Neuronal stem cell (in vitro differentiated cells): ENCODE measurements around the gene TRIM34.
"Not testable (repeated sequence)": the region's sequence is repeated elsewhere in the genome, so short reads cannot be mapped to it uniquely, and the experiment has no call there.

Experiments used
- DNase-seq: peaks from one replicate; pipeline ENCODE4 v3.0.0-alpha.2; 2013; ENCODE audit warnings: low spot score
- H2AFZ ChIP-seq: one replicate; pipeline ENCODE4 v1.6.1; 2013; ENCODE audit warnings: mild to moderate bottlenecking, low read length, inconsistent platforms
- H2AK5ac ChIP-seq: 2 replicates; pipeline ENCODE4 v1.6.1; 2013; ENCODE audit warnings: low read depth, mild to moderate bottlenecking, inconsistent platforms, low read length, moderate library complexity, mixed read lengths
- H2BK120ac ChIP-seq: 2 replicates; pipeline ENCODE4 v1.6.1; 2013; ENCODE audit warnings: low read depth, mild to moderate bottlenecking, inconsistent platforms, low read length, moderate library complexity, mixed read lengths
- H2BK12ac ChIP-seq: one replicate; pipeline ENCODE4 v1.6.1; 2013; ENCODE audit warnings: low read length, inconsistent platforms
- H2BK15ac ChIP-seq: 2 replicates; pipeline ENCODE4 v1.6.1; 2013; ENCODE audit warnings: mild to moderate bottlenecking, low read length, inconsistent platforms, mixed read lengths
- H2BK5ac ChIP-seq: one replicate; pipeline ENCODE4 v1.6.1; 2013; ENCODE audit warnings: inconsistent platforms, mild to moderate bottlenecking, low read length, moderate library complexity
- H3K14ac ChIP-seq: one replicate; pipeline ENCODE4 v1.6.1; 2013; ENCODE audit warnings: low read length, inconsistent platforms
- H3K18ac ChIP-seq: 2 replicates; pipeline ENCODE4 v1.6.1; 2013; ENCODE audit warnings: low read length, inconsistent platforms
- H3K23ac ChIP-seq: 2 replicates; pipeline ENCODE4 v1.6.1; 2013; ENCODE audit warnings: low read depth, mild to moderate bottlenecking, mixed read lengths, low read length, inconsistent platforms; ENCODE audit not compliant: poor library complexity
- H3K27ac ChIP-seq: replicated peaks from 3 replicates; pipeline ENCODE4 v1.5.1; 2013; ENCODE audit warnings: low read length, inconsistent platforms
- H3K27me3 ChIP-seq, 3 experiments: 2 replicates each; pipeline ENCODE4 v1.6.1; 2013; ENCODE audit warnings: low read length in 3 of 3, mild to moderate bottlenecking in 2 of 3, inconsistent platforms in 1 of 3, low read depth in 1 of 3, mixed read lengths in 1 of 3, moderate library complexity in 1 of 3; ENCODE audit not compliant: control insufficient read depth in 3 of 3, insufficient read depth in 3 of 3
- H3K36me3 ChIP-seq, 2 donors: replicated peaks in 1 of 2; 2 replicates each; pipeline ENCODE4 v1.6.1; 2013; ENCODE audit warnings: low read length in 2 of 2; ENCODE audit not compliant: control insufficient read depth in 2 of 2, insufficient read depth in 2 of 2
- H3K4ac ChIP-seq: 2 replicates; pipeline ENCODE4 v1.6.1; 2013; ENCODE audit warnings: inconsistent platforms, mild to moderate bottlenecking, low read length, moderate library complexity
- H3K4me1 ChIP-seq, 2 donors: 1 replicate in 1 of 2; 2 replicates in 1 of 2; pipeline ENCODE4 v1.6.1; 2013; ENCODE audit warnings: low read length in 2 of 2, low read depth in 1 of 2; ENCODE audit not compliant: control insufficient read depth in 2 of 2, insufficient read depth in 1 of 2
- H3K4me2 ChIP-seq: one replicate; pipeline ENCODE4 v1.6.1; 2013; ENCODE audit warnings: mild to moderate bottlenecking, low read length, inconsistent platforms; ENCODE audit not compliant: insufficient read depth, poor library complexity, severe bottlenecking
- H3K4me3 ChIP-seq, 2 donors: 2 replicates each; pipeline ENCODE4 v1.5.1; 2013; ENCODE audit warnings: low read length in 2 of 2, mild to moderate bottlenecking in 2 of 2, inconsistent platforms in 1 of 2, moderate library complexity in 1 of 2
- H3K79me1 ChIP-seq: one replicate; pipeline ENCODE4 v1.6.1; 2013; ENCODE audit warnings: low read depth, mild to moderate bottlenecking, inconsistent platforms, low read length, moderate library complexity
- H3K9ac ChIP-seq: one replicate; pipeline ENCODE4 v1.6.1; 2013; ENCODE audit warnings: mild to moderate bottlenecking, low read depth, low read length, inconsistent platforms; ENCODE audit not compliant: poor library complexity
- H3K9me3 ChIP-seq, 2 donors: replicated peaks in 1 of 2; 2 replicates each; pipeline versions ENCODE3 to v1.6.1; 2013; ENCODE audit warnings: low read length in 2 of 2, mild to moderate bottlenecking in 2 of 2, inconsistent platforms in 1 of 2, low read depth in 1 of 2, mixed read lengths in 1 of 2, moderate library complexity in 1 of 2; ENCODE audit not compliant: control insufficient read depth in 2 of 2, insufficient read depth in 1 of 2
- H4K8ac ChIP-seq: one replicate; pipeline ENCODE4 v1.6.1; 2013; ENCODE audit warnings: low read depth, mild to moderate bottlenecking, inconsistent platforms, low read length, moderate library complexity
- H4K91ac ChIP-seq: one replicate; pipeline ENCODE4 v1.6.1; 2013; ENCODE audit warnings: low read length, low read depth, mild to moderate bottlenecking, inconsistent platforms; ENCODE audit not compliant: poor library complexity
- WGBS, 2 donors: extraction: QIAGEN DNeasy Blood & Tissue Kit; methylation state at CpG; one replicate each; pipeline ENCODE4 v1.1.7; 2013; ENCODE audit warnings: missing lambda C conversion rate in 2 of 2, mixed read lengths in 1 of 2; ENCODE audit not compliant: insufficient read length in 2 of 2, insufficient replicate concordance in 1 of 2; ENCODE audit errors: extremely low coverage in 2 of 2; 5-methylcytosine and 5-hydroxymethylcytosine counted together

Gene TRIM34

DNA sequence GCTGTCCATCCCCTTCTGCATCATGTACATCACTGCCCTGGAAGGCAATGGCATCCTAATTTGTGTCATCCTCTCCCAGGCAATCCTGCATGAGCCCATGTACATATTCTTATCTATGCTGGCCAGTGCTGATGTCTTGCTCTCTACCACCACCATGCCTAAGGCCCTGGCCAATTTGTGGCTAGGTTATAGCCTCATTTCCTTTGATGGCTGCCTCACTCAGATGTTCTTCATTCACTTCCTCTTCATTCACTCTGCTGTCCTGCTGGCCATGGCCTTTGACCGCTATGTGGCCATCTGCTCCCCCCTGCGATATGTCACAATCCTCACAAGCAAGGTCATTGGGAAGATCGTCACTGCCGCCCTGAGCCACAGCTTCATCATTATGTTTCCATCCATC is 43.8 kb upstream of the TRIM34 start:
- Histone ChIP-seq H3K79me1 (no peaks in the 10 kb centered on the region), H4K91ac (no peak overlapping the region), H3K4me2 (no peak overlapping the region), H3K9me3 (no peaks in the 10 kb centered on the region), H2BK15ac (no peak overlapping the region), H3K4me3 (peak overlapping the region in 1 of 2 donors; percentile 54), H2BK120ac (no peak overlapping the region), H4K8ac (no peak overlapping the region), H3K4me1 (no peaks in the 10 kb centered on the region), H2BK5ac (no peak overlapping the region), H3K36me3 (no peaks in the 10 kb centered on the region), H3K14ac (peak overlapping the region; percentile 10), H3K27me3 (peaks cover 0 to under 1% (median 0%) of the 10 kb centered on the region in 3 experiments), H2AFZ (no peak overlapping the region), H3K18ac (no peak overlapping the region), H2AK5ac (no peak overlapping the region), H3K23ac (no peak overlapping the region), H3K4ac (no peak overlapping the region), H3K27ac (no peak overlapping the region), H3K9ac (no peak overlapping the region), H2BK12ac (no peak overlapping the region)
- DNase-seq = no peak
- WGBS, 2 donors = no CpG with 5 or more reads among the region's 4 CpGs

DNA sequence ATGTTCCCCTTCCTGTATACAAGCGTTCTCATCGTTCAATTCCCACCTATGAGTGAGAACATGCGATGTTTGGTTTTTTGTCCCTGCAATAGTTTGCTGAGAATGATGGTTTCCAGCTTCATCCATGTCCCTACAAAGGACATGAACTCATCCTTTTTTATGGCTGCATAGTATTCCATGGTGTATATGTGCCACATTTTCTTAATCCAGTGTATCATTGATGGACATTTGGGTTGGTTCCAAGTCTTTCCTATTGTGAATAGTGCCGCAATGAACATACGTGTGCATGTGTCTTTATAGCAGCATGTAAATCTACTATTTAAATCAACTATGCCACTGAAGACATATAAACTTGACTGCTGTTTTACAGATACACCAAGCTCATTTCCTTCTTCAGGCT is 40.3 kb upstream of the TRIM34 start:
- whole genome bisulfite sequencing, 2 donors = no CpG with 5 or more reads among the region's 5 CpGs
- not testable (repeated sequence) for H3K27me3 ChIP-seq, H3K14ac ChIP-seq

DNA sequence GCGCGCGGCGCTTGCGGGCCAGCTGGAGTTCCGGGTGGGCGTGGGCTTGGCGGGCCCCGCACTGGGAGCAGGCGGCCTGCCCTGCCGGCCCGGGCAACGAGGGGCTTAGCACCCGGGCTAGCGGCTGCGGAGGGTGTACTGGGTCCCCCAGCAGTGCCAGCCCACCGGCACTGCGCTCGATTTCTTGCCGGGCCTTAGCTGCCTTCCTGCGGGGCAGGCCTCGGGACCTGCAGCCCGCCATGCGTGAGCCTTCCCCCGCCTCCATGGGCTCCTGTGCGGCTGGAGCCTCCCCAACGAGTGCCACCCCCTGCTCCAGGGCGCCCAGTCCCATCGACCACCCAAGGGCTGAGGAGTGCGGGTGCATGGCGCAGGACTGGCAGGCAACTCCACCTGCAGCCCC is 34.9 kb upstream of the TRIM34 start:
- H3K9ac ChIP-seq, H3K18ac ChIP-seq, H4K91ac ChIP-seq, H3K4me3 ChIP-seq, H3K4me2 ChIP-seq, H2BK120ac ChIP-seq, H2AK5ac ChIP-seq, H3K14ac ChIP-seq, H2BK12ac ChIP-seq, H3K27me3 ChIP-seq, H3K4ac ChIP-seq, H3K36me3 ChIP-seq, H3K27ac ChIP-seq, H3K4me1 ChIP-seq, H3K23ac ChIP-seq, H2BK15ac ChIP-seq, H3K79me1 ChIP-seq, H2BK5ac ChIP-seq, H4K8ac ChIP-seq, H2AFZ ChIP-seq, H3K9me3 ChIP-seq, DNase-seq: not testable (repeated sequence)
- WGBS, 2 donors = no CpG with 5 or more reads among the region's 31 CpGs

More for the DNA sequence above, 40.3 kb upstream of the TRIM34 start:
- H2AK5ac ChIP-seq, H3K36me3 ChIP-seq, H3K27ac ChIP-seq, H4K8ac ChIP-seq, H3K9me3 ChIP-seq, H2BK5ac ChIP-seq, H3K79me1 ChIP-seq, H3K9ac ChIP-seq, H3K4me1 ChIP-seq, H3K4ac ChIP-seq, H2AFZ ChIP-seq, H4K91ac ChIP-seq, H2BK12ac ChIP-seq, H3K4me3 ChIP-seq, H3K18ac ChIP-seq, H2BK15ac ChIP-seq, H3K23ac ChIP-seq, H3K4me2 ChIP-seq, H2BK120ac ChIP-seq, DNase-seq: not testable (repeated sequence)

DNA sequence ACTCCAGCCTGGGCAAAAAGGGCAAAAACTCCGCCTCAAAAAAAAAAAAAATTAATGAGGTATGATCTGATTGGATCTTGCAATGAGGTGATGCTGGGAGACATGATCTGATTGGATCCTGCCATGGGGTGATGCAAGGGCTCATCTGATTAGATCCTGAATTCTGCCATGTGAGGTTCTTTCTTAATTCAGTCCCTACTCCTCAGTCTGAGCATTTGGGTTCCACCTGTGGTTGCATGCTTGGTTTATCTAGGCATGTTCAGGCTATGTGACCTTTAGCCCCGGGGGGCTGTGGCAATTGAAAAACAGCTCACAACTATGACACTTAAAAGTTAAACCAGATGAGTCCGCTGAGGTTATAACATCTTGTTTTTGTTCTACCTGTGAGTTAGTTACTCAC is 33.2 kb upstream of the TRIM34 start:
- DNase-seq = no peak
- WGBS, 2 donors = no CpG with 5 or more reads among the region's 3 CpGs

More for the DNA sequence above, 33.2 kb upstream of the TRIM34 start:
- no peak overlapping the region for H3K4me2 ChIP-seq
- H2BK15ac ChIP-seq = no peak overlapping the region
- H3K14ac ChIP-seq = no peak overlapping the region
- no peak overlapping the region for H3K9ac ChIP-seq
- peaks cover 0 to 2% of the 10 kb centered on the region in 2 donors for H3K4me1 ChIP-seq
- H4K91ac ChIP-seq = no peak overlapping the region
- no peak overlapping the region for H2AFZ ChIP-seq
- H3K27me3 ChIP-seq = peaks cover 0 to under 1% (median 0%) of the 10 kb centered on the region in 3 experiments
- H3K23ac ChIP-seq = no peak overlapping the region
- no peak overlapping the region for H2BK5ac ChIP-seq
- H3K27ac ChIP-seq = no peak overlapping the region
- H2BK12ac ChIP-seq = no peak overlapping the region
- H2AK5ac ChIP-seq = no peak overlapping the region
- no peaks in the 10 kb centered on the region for H3K9me3 ChIP-seq
- H3K4me3 ChIP-seq = no peak overlapping the region
- H3K4ac ChIP-seq = no peak overlapping the region
- H3K79me1 ChIP-seq = no peaks in the 10 kb centered on the region
- no peak overlapping the region for H2BK120ac ChIP-seq
- no peaks in the 10 kb centered on the region for H3K36me3 ChIP-seq
- H4K8ac ChIP-seq = no peak overlapping the region
- no peak overlapping the region for H3K18ac ChIP-seq
